HepG2 (cell line): ENCODE results near the gene DPY30. TPM values are rescaled to one million over a fixed set of nuclear protein-coding genes. Genes with fewer than 3 reads are reported as not detected.

Source experiments
- ARNT2 ChIP-seq: sonication (generic); formaldehyde crosslinking; IDR thresholded peaks from 2 replicates; pipeline ENCODE4 v1.8.0; 2022; ENCODE audit warnings: mild to moderate bottlenecking, low read depth, missing genetic modification reagents, moderate library complexity
- EEA1 ChIP-seq: sonication (generic); formaldehyde crosslinking; IDR thresholded peaks from 2 replicates; pipeline ENCODE4 v1.5.1; 2020; ENCODE audit warnings: mild to moderate bottlenecking, missing genetic modification reagents, borderline replicate concordance
- GATAD1 ChIP-seq: IDR thresholded peaks from 2 replicates; pipeline ENCODE4 v1.6.1; 2016; ENCODE audit warnings: missing genetic modification reagents, missing compliant biosample characterization
- GTF2F1 ChIP-seq: fragments of 150-350 bp; IDR thresholded peaks from 2 replicates; pipeline ENCODE4 v1.6.1; 2014; ENCODE audit warnings: low read length
- MAFG ChIP-seq: sonication (generic); formaldehyde crosslinking; IDR thresholded peaks from 2 replicates; pipeline ENCODE4 v1.5.1; 2020; ENCODE audit warnings: mild to moderate bottlenecking, missing genetic modification reagents
- PHF20 ChIP-seq: sonication (generic); formaldehyde crosslinking; IDR thresholded peaks from 2 replicates; pipeline ENCODE4 v1.5.0; 2020; ENCODE audit warnings: mild to moderate bottlenecking, missing genetic modification reagents
- TBX2 ChIP-seq: sonication (generic); formaldehyde crosslinking; IDR thresholded peaks from 2 replicates; pipeline ENCODE4 v1.5.0; 2020; ENCODE audit warnings: missing genetic modification reagents, mild to moderate bottlenecking, borderline replicate concordance
- ZEB1 ChIP-seq: IDR thresholded peaks from 2 replicates; pipeline ENCODE4 v1.6.1; 2012; ENCODE audit warnings: mild to moderate bottlenecking, low read depth, inconsistent platforms; ENCODE audit not compliant: insufficient replicate concordance
- ZNF143 ChIP-seq: sonication (generic); formaldehyde crosslinking; IDR thresholded peaks from 2 replicates; pipeline ENCODE4 v1.4.0; 2020; ENCODE audit warnings: missing genetic modification reagents
- ZNF224 ChIP-seq: sonication (generic); formaldehyde crosslinking; IDR thresholded peaks from 2 replicates; pipeline ENCODE4 v1.5.0; 2020; ENCODE audit warnings: mild to moderate bottlenecking, missing genetic modification reagents
- ZNF362 ChIP-seq: sonication (generic); formaldehyde crosslinking; IDR thresholded peaks from 2 replicates; pipeline ENCODE4 v1.4.0; 2020; ENCODE audit warnings: missing genetic modification reagents, mild to moderate bottlenecking, borderline replicate concordance
- ZNF564 ChIP-seq: sonication (generic); formaldehyde crosslinking; IDR thresholded peaks from 2 replicates; pipeline ENCODE4 v1.8.1; 2023; ENCODE audit warnings: mild to moderate bottlenecking, missing genetic modification reagents
- ZNF572 ChIP-seq: sonication (generic); formaldehyde crosslinking; IDR thresholded peaks from 2 replicates; pipeline ENCODE4 v1.5.1; 2020; ENCODE audit warnings: mild to moderate bottlenecking, missing genetic modification reagents
- ZNF761 ChIP-seq: sonication (generic); formaldehyde crosslinking; conservative IDR thresholded peaks from 2 replicates; pipeline ENCODE4 v1.4.0; 2020; ENCODE audit warnings: mild to moderate bottlenecking, missing genetic modification reagents
- ZNF775 ChIP-seq: sonication (generic); formaldehyde crosslinking; IDR thresholded peaks from 2 replicates; pipeline ENCODE4 v1.4.0; 2020; ENCODE audit warnings: missing genetic modification reagents, mild to moderate bottlenecking, moderate library complexity, borderline replicate concordance
- polyA plus RNA-seq, 8 experiments: library from polyadenylated mRNA; depleted of rRNA in 3 of 8; stranded (reverse) in 7 of 8; unstranded in 1 of 8; fragments of >200 nt; fragmentation: Illumina TruSeq in 4 of 8; extraction: Trizol in 4 of 8; gene quantifications; 2 replicates each; pipeline versions ENCODE4 v1.2.1 to v1.2.3, GENCODE V29; 2011 to 2016; ENCODE audit warnings: low read depth in 4 of 8, missing spikeins in 1 of 8, mixed read lengths in 1 of 8; ENCODE audit not compliant: insufficient read depth in 1 of 8
- total RNA-seq, 5 experiments: library from RNA; depleted of rRNA; stranded (reverse); fragments of >200 nt; fragmentation: Illumina TruSeq; extraction: Trizol; gene quantifications; 2 replicates each; pipeline ENCODE4 v1.2.3, GENCODE V29; 2016; ENCODE audit warnings: low read depth in 1 of 5
- TF ChIP-seq, protein P1 (sequence below): sonication (generic); formaldehyde crosslinking; IDR thresholded peaks from 2 replicates; pipeline ENCODE4 v1.5.1; 2020; ENCODE audit warnings: mild to moderate bottlenecking, missing genetic modification reagents
- TF ChIP-seq, protein P2 (sequence below): sonication (generic); formaldehyde crosslinking; IDR thresholded peaks from 2 replicates; pipeline ENCODE4 v1.5.0; 2020; ENCODE audit warnings: missing genetic modification reagents
- TF ChIP-seq, protein P3 (sequence below): sonication (generic); formaldehyde crosslinking; IDR thresholded peaks from 2 replicates; pipeline ENCODE4 v1.4.0; 2020; ENCODE audit warnings: mild to moderate bottlenecking, low read depth, missing genetic modification reagents
- TF ChIP-seq, protein P4 (sequence below): sonication (generic); formaldehyde crosslinking; IDR thresholded peaks from 2 replicates; pipeline ENCODE4 v1.5.1; 2020; ENCODE audit warnings: mild to moderate bottlenecking, missing genetic modification reagents, moderate library complexity

The DPY30 gene
- total and polyA plus RNA-seq, 2 of the 13 experiments (the other 11 are each of a cell fraction or from before 2014, with no cell fraction given): 98.1 to 118 TPM

DNA sequence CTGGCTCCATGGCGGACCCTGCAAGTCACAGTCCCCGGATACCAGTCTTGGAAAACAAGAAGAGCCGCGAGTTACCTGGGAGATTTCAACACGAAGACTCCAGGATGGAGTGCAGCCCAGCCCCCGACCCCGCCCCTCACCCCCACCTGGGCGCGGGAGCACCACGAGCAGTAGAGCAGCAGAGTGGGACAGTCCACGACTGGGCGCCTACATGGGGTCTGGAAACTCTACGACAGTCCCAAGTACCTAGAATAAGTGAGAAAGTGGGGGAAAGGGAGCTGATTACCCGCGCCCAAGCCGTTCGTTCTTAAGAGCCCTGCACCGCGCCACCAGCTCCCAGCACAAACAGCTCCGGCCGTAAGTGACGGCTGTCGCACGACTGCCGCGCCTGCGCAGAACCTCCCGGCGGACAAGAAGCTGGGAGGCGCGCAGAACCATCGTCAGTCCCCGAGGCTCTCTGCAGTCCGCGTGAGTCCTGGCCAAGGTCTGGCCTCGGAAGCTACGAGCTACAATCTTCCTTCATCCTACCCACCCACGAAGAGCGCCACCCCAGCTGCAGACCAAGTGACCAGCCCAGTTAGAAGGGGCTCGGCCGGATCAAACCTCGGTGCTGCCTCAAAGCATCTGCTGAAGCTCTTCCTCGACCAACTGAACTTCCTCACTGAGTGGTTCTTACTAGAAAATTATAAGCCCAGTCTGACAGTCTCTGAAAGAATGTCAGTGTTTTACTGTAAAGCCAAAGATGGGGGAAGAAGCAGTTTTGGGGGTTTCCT is at the start of gene DPY30 (continued):
- peak; percentile 78; the same call in 1 of the 2 replicates for TF ChIP-seq ZNF564 (CRISPR knock-in tag)
- no peak for TF ChIP-seq ZNF224 (CRISPR knock-in tag)
- TF ChIP-seq PHF20 (CRISPR knock-in tag): peak; percentile 92
- peak; percentile 84 for TF ChIP-seq TBX2
- peak; percentile 93 for TF ChIP-seq ARNT2
- no peak for TF ChIP-seq ZNF572 (CRISPR knock-in tag)
- TF ChIP-seq, protein P1, sequence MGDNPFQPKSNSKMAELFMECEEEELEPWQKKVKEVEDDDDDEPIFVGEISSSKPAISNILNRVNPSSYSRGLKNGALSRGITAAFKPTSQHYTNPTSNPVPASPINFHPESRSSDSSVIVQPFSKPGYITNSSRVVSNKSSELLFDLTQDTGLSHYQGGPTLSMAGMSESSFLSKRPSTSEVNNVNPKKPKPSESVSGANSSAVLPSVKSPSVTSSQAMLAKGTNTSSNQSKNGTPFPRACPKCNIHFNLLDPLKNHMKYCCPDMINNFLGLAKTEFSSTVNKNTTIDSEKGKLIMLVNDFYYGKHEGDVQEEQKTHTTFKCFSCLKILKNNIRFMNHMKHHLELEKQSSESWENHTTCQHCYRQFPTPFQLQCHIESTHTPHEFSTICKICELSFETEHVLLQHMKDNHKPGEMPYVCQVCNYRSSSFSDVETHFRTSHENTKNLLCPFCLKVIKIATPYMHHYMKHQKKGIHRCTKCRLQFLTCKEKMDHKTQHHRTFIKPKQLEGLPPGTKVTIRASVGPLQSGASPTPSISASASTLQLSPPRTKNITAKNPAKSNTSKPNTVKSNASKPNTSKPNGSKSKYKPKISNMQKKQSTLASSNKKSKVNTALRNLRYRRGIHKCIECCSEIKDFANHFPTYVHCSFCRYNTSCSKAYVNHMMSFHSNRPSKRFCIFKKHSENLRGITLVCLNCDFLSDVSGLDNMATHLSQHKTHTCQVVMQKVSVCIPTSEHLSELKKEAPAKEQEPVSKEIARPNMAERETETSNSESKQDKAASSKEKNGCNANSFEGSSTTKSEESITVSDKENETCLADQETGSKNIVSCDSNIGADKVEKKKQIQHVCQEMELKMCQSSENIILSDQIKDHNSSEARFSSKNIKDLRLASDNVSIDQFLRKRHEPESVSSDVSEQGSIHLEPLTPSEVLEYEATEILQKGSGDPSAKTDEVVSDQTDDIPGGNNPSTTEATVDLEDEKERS (CRISPR knock-in tag): no peak
- TF ChIP-seq, protein P2, sequence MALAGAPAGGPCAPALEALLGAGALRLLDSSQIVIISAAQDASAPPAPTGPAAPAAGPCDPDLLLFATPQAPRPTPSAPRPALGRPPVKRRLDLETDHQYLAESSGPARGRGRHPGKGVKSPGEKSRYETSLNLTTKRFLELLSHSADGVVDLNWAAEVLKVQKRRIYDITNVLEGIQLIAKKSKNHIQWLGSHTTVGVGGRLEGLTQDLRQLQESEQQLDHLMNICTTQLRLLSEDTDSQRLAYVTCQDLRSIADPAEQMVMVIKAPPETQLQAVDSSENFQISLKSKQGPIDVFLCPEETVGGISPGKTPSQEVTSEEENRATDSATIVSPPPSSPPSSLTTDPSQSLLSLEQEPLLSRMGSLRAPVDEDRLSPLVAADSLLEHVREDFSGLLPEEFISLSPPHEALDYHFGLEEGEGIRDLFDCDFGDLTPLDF: peak; percentile 62
- TF ChIP-seq ZNF143: peak; percentile 76
- TF ChIP-seq, protein P3, sequence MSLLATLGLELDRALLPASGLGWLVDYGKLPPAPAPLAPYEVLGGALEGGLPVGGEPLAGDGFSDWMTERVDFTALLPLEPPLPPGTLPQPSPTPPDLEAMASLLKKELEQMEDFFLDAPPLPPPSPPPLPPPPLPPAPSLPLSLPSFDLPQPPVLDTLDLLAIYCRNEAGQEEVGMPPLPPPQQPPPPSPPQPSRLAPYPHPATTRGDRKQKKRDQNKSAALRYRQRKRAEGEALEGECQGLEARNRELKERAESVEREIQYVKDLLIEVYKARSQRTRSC (CRISPR knock-in tag): no peak
- no peak for TF ChIP-seq MAFG
- peak; percentile 98 for TF ChIP-seq GATAD1 (CRISPR knock-in tag)
- no peak for TF ChIP-seq GTF2F1
- peak; percentile 61 for TF ChIP-seq ZNF362 (CRISPR knock-in tag)
- peak; percentile 65 for TF ChIP-seq ZNF775 (CRISPR knock-in tag)
- peak; percentile 72 for TF ChIP-seq ZEB1
- TF ChIP-seq ZNF761 (CRISPR knock-in tag): peak; percentile 75
- no peak for TF ChIP-seq EEA1 (CRISPR knock-in tag)
- TF ChIP-seq, protein P4, sequence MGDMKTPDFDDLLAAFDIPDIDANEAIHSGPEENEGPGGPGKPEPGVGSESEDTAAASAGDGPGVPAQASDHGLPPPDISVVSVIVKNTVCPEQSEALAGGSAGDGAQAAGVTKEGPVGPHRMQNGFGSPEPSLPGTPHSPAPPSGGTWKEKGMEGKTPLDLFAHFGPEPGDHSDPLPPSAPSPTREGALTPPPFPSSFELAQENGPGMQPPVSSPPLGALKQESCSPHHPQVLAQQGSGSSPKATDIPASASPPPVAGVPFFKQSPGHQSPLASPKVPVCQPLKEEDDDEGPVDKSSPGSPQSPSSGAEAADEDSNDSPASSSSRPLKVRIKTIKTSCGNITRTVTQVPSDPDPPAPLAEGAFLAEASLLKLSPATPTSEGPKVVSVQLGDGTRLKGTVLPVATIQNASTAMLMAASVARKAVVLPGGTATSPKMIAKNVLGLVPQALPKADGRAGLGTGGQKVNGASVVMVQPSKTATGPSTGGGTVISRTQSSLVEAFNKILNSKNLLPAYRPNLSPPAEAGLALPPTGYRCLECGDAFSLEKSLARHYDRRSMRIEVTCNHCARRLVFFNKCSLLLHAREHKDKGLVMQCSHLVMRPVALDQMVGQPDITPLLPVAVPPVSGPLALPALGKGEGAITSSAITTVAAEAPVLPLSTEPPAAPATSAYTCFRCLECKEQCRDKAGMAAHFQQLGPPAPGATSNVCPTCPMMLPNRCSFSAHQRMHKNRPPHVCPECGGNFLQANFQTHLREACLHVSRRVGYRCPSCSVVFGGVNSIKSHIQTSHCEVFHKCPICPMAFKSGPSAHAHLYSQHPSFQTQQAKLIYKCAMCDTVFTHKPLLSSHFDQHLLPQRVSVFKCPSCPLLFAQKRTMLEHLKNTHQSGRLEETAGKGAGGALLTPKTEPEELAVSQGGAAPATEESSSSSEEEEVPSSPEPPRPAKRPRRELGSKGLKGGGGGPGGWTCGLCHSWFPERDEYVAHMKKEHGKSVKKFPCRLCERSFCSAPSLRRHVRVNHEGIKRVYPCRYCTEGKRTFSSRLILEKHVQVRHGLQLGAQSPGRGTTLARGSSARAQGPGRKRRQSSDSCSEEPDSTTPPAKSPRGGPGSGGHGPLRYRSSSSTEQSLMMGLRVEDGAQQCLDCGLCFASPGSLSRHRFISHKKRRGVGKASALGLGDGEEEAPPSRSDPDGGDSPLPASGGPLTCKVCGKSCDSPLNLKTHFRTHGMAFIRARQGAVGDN (CRISPR knock-in tag): peak; percentile 98
